PC-9 (cell line): ENCODE data around the gene ISM2.

ENCODE experiments used
- EZH2 ChIP-seq: fragments of 200-600 bp; sonication (generic); IDR thresholded peaks from 2 replicates; pipeline ENCODE4 v1.8.0; 2017; ENCODE audit warnings: antibody characterized with exemption, low read depth
- TF ChIP-seq, protein P1 (sequence below): fragments of 200-600 bp; sonication (generic); conservative IDR thresholded peaks from 2 replicates; pipeline ENCODE4 v1.6.1; 2017; ENCODE audit warnings: mixed run types, antibody characterized with exemption, mild to moderate bottlenecking, moderate library complexity

DNA sequence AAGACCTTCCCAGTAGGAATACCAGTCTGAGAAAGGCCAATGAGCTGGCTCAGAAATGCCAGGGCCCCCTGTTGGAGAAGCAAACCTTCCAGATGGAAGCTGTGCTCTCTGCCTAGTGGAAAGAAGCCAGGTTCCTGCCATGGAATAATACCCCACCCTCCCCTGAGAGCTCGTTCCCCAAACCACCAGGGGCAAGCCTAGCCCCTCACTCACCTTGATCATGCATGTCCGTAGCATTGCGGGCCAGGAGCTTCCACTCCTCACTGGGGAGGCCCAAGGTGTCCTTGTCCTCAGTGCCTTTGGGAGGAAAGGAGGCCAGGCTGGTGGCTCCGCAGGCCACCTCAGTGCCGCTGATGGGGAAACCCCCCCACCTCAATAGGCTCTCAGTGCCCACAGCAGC lies 20.6 kb downstream of the ISM2 start:
- TF ChIP-seq, protein P1, sequence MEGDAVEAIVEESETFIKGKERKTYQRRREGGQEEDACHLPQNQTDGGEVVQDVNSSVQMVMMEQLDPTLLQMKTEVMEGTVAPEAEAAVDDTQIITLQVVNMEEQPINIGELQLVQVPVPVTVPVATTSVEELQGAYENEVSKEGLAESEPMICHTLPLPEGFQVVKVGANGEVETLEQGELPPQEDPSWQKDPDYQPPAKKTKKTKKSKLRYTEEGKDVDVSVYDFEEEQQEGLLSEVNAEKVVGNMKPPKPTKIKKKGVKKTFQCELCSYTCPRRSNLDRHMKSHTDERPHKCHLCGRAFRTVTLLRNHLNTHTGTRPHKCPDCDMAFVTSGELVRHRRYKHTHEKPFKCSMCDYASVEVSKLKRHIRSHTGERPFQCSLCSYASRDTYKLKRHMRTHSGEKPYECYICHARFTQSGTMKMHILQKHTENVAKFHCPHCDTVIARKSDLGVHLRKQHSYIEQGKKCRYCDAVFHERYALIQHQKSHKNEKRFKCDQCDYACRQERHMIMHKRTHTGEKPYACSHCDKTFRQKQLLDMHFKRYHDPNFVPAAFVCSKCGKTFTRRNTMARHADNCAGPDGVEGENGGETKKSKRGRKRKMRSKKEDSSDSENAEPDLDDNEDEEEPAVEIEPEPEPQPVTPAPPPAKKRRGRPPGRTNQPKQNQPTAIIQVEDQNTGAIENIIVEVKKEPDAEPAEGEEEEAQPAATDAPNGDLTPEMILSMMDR, result no peak
- no peak for TF ChIP-seq EZH2
